LNCAP (cell line): ENCODE data around the gene CYB5R4.

Experiments
- CTCF ChIP-seq: fragments of 450-650 bp; IDR thresholded peaks from 2 replicates; pipeline ENCODE4 v1.5.1; 2017; ENCODE audit warnings: mild to moderate bottlenecking

CYB5R4 gene

GRCh38 chr6:83962582-83962981 is 103.1 kb downstream of the CYB5R4 start:
- TF ChIP-seq CTCF, result no peak

- no peak for TF ChIP-seq CTCF
Measured at GRCh38 chr6:83966539-83966938, 107.0 kb downstream of the CYB5R4 start.

- no peak for TF ChIP-seq CTCF
Measured at GRCh38 chr6:83970582-83970981, 111.1 kb downstream of the CYB5R4 start.

- no peak for TF ChIP-seq CTCF
Measured at GRCh38 chr6:83974409-83975050, 115.0 kb downstream of the CYB5R4 start.

GRCh38 chr6:83976037-83976755 is 116.7 kb downstream of the CYB5R4 start:
- TF ChIP-seq CTCF, result no peak

GRCh38 chr6:83976871-83977270 is 117.4 kb downstream of the CYB5R4 start:
- TF ChIP-seq CTCF, result no peak

GRCh38 chr6:83978324-83978734 is 118.8 kb downstream of the CYB5R4 start:
- TF ChIP-seq CTCF, result no peak
